ENCODE results near the gene ELMOD3. TPM values are rescaled to one million over a fixed set of nuclear protein-coding genes. Genes with fewer than 3 reads are reported as not detected.

The ELMOD3 gene
- polyA plus RNA-seq, 1 donor from 2014 or later: 39.7 TPM

- Histone ChIP-seq H3K27ac (ENCODE audit: low read length) (no peak overlapping the region), H3K9ac (ENCODE audit: low read length) (peak overlapping the region; percentile 77)
These were observed 952 bp downstream of the ELMOD3 start for GRCh38 chr2:85355521-85355920.

GRCh38 chr2:85356186-85356585 lies 1.6 kb downstream of the ELMOD3 start:
- H3K4me2 ChIP-seq (ENCODE audit: low read length): no peak overlapping the region
- H3K9me3 ChIP-seq (ENCODE audit: low read length): no peaks in the 10 kb centered on the region
- no peaks in the 10 kb centered on the region for H4K20me1 ChIP-seq (ENCODE audit: insufficient read depth)
- H3F3A ChIP-seq (ENCODE audit: insufficient read depth, low read length, poor library complexity, severe bottlenecking): no peaks in the 10 kb centered on the region
- H3K9ac ChIP-seq (ENCODE audit: low read length): no peak overlapping the region
- H3K9me2 ChIP-seq (ENCODE audit: insufficient read depth, low read length): no peaks in the 10 kb centered on the region
- no peaks in the 10 kb centered on the region for H3K27me3 ChIP-seq (ENCODE audit: insufficient read depth, low read depth, low read length)
- no peak overlapping the region for H3K27ac ChIP-seq (ENCODE audit: low read length)
- peak overlapping the region; percentile 85 for H3K4me3 ChIP-seq (ENCODE audit: low read length)
- no peaks in the 10 kb centered on the region for H3K36me3 ChIP-seq (ENCODE audit: insufficient read depth, low read length)
- H3K79me2 ChIP-seq (replicated peaks; ENCODE audit: insufficient read depth, low read length): peaks cover 4% of the 10 kb centered on the region
- no peak overlapping the region for H2AFZ ChIP-seq (ENCODE audit: low read depth, low read length)
- no peak for TF ChIP-seq CTCF (IDR thresholded peaks at IDR 0.05; ENCODE audit: poor library complexity, severe bottlenecking)
- TF ChIP-seq RAD21 (conservative IDR thresholded peaks at IDR 0.05): no peak
- no peak for TF ChIP-seq MXI1 (conservative IDR thresholded peaks at IDR 0.05; ENCODE audit: poor library complexity, severe bottlenecking)
- no peak for TF ChIP-seq REST (IDR thresholded peaks at IDR 0.05; ENCODE audit: borderline replicate concordance)
- TF ChIP-seq EZH2 (IDR thresholded peaks at IDR 0.05; ENCODE audit: borderline replicate concordance, insufficient read depth, low read length, poor library complexity, severe bottlenecking): no peak
- no peak for TF ChIP-seq POLR2AphosphoS5 (IDR thresholded peaks at IDR 0.05)

More at GRCh38 chr2:85355521-85355920, 952 bp downstream of the ELMOD3 start:
- Histone ChIP-seq H3K9me3 (ENCODE audit: low read length) (no peaks in the 10 kb centered on the region), H3K79me2 (replicated peaks; ENCODE audit: insufficient read depth, low read length) (peaks cover 4% of the 10 kb centered on the region), H4K20me1 (ENCODE audit: insufficient read depth) (no peaks in the 10 kb centered on the region), H3K36me3 (ENCODE audit: insufficient read depth, low read length) (no peaks in the 10 kb centered on the region), H3K4me2 (ENCODE audit: low read length) (peak overlapping the region; percentile 95), H3K4me3 (ENCODE audit: low read length) (peak overlapping the region; percentile 85), H3F3A (ENCODE audit: insufficient read depth, low read length, poor library complexity, severe bottlenecking) (no peaks in the 10 kb centered on the region), H3K27me3 (ENCODE audit: insufficient read depth, low read depth, low read length) (no peaks in the 10 kb centered on the region), H2AFZ (ENCODE audit: low read depth, low read length) (no peak overlapping the region), H3K9me2 (ENCODE audit: insufficient read depth, low read length) (no peaks in the 10 kb centered on the region)
- TF ChIP-seq EZH2 (IDR thresholded peaks at IDR 0.05; ENCODE audit: borderline replicate concordance, insufficient read depth, low read length, poor library complexity, severe bottlenecking) (no peak), SMC3 (conservative IDR thresholded peaks at IDR 0.05; ENCODE audit: poor library complexity) (no peak), RAD21 (conservative IDR thresholded peaks at IDR 0.05) (no peak), EP300 (conservative IDR thresholded peaks at IDR 0.05; ENCODE audit: poor library complexity, severe bottlenecking) (no peak), CTCF (IDR thresholded peaks at IDR 0.05; ENCODE audit: poor library complexity, severe bottlenecking) (no peak), TAF1 (IDR thresholded peaks at IDR 0.05; ENCODE audit: low read depth) (no peak), POLR2AphosphoS5 (IDR thresholded peaks at IDR 0.05) (no peak), REST (IDR thresholded peaks at IDR 0.05; ENCODE audit: borderline replicate concordance) (no peak), MXI1 (conservative IDR thresholded peaks at IDR 0.05; ENCODE audit: poor library complexity, severe bottlenecking) (no peak)

Measured in neural cell (in vitro differentiated cells).